ENCODE results near the gene TENM3.

GRCh38 chr4:182301736-182302135, 58.5 kb downstream of the TENM3 start:
- TF ChIP-seq CTCF (IDR thresholded peaks at IDR 0.05; ENCODE audit: borderline replicate concordance, extremely low read depth, low read length, poor library complexity, severe bottlenecking) (no peak), EZH2 (IDR thresholded peaks at IDR 0.05; ENCODE audit: borderline replicate concordance, low read depth, low read length, severe bottlenecking) (no peak)
